ENCODE results near the gene WFDC8.

GRCh38 chr20:45589725-45590124 lies 10.6 kb upstream of the WFDC8 start:
- TF ChIP-seq CTCF (conservative IDR thresholded peaks at IDR 0.05 in 1 of 2, IDR thresholded peaks at IDR 0.05 in 1 of 2; ENCODE audit: low read depth in 1 of 2, low read length in 2 of 2) (no peak), EZH2 (IDR thresholded peaks at IDR 0.05; ENCODE audit: low read length, missing control alignments) (no peak)

Data from fibroblast of lung (primary cell).